Measurements from ENCODE around the gene PDE4D.
"Not testable (repeated sequence)": the region's sequence is repeated elsewhere in the genome, so short reads cannot be mapped to it uniquely, and the experiment has no call there.

Gene PDE4D

GRCh38 chr5:59583151-59583809, 310.2 kb downstream of the PDE4D start:
- DNase-seq (ENCODE audit: low spot score), result no peak

GRCh38 chr5:59582746-59583145, 310.8 kb downstream of the PDE4D start:
- DNase-seq (ENCODE audit: low spot score), result no peak

GRCh38 chr5:59579824-59580167, 313.7 kb downstream of the PDE4D start:
- DNase-seq (ENCODE audit: low spot score), result no peak

GRCh38 chr5:59579101-59579823, 314.3 kb downstream of the PDE4D start:
- no peak for DNase-seq (ENCODE audit: low spot score)

GRCh38 chr5:59577485-59577884, 316.0 kb downstream of the PDE4D start:
- no peak for DNase-seq (ENCODE audit: low spot score)

GRCh38 chr5:59575648-59576445, 317.7 kb downstream of the PDE4D start:
- no peak for DNase-seq (ENCODE audit: low spot score)

- not testable (repeated sequence) for DNase-seq (ENCODE audit: low spot score)
Observed at GRCh38 chr5:59573509-59573908, 320.0 kb downstream of the PDE4D start.

GRCh38 chr5:59571067-59571466, 322.5 kb downstream of the PDE4D start:
- DNase-seq (ENCODE audit: low spot score), result no peak

GRCh38 chr5:59569608-59570334, 323.8 kb downstream of the PDE4D start:
- no peak for DNase-seq (ENCODE audit: low spot score)

- no peak for DNase-seq (ENCODE audit: low spot score)
Observed at GRCh38 chr5:59569158-59569557, 324.4 kb downstream of the PDE4D start.

GRCh38 chr5:59568161-59568560, 325.4 kb downstream of the PDE4D start:
- no peak for DNase-seq (ENCODE audit: low spot score)

- no peak for DNase-seq (ENCODE audit: low spot score)
Observed at GRCh38 chr5:59565551-59565950, 328.0 kb downstream of the PDE4D start.

GRCh38 chr5:59564895-59565294, 328.6 kb downstream of the PDE4D start:
- DNase-seq (ENCODE audit: low spot score), result no peak

- DNase-seq (ENCODE audit: low spot score), result no peak
Observed at GRCh38 chr5:59562756-59563389, 330.7 kb downstream of the PDE4D start.

GRCh38 chr5:59560553-59560952, 333.0 kb downstream of the PDE4D start:
- DNase-seq (ENCODE audit: low spot score), result no peak

- no peak for DNase-seq (ENCODE audit: low spot score)
Observed at GRCh38 chr5:59559847-59560246, 333.7 kb downstream of the PDE4D start.

GRCh38 chr5:59559323-59559722, 334.2 kb downstream of the PDE4D start:
- no peak for DNase-seq (ENCODE audit: low spot score)

- DNase-seq (ENCODE audit: low spot score), result no peak
Observed at GRCh38 chr5:59558501-59558900, 335.0 kb downstream of the PDE4D start.

- no peak for DNase-seq (ENCODE audit: low spot score)
Observed at GRCh38 chr5:59557572-59557971, 336.0 kb downstream of the PDE4D start.

- no peak for DNase-seq (ENCODE audit: low spot score)
Observed at GRCh38 chr5:59555596-59555995, 337.9 kb downstream of the PDE4D start.

- DNase-seq (ENCODE audit: low spot score), result no peak
Observed at GRCh38 chr5:59554501-59554900, 339.0 kb downstream of the PDE4D start.

- no peak for DNase-seq (ENCODE audit: low spot score)
Observed at GRCh38 chr5:59553992-59554391, 339.5 kb downstream of the PDE4D start.

Data from hematopoietic multipotent progenitor cell treated with erythropoietin and hydrocortisone succinate and interleukin-3 and kit ligand, for 15 days (in vitro differentiated cells).